ENCODE data around the gene TVP23A.
"Not testable (repeated sequence)": the region's sequence is repeated elsewhere in the genome, so short reads cannot be mapped to it uniquely, and the experiment has no call there.

The TVP23A gene

GRCh38 chr16:10835281-10835931 lies 16.8 kb upstream of the TVP23A start:
- no peak for DNase-seq (ENCODE audit: low read depth in 3 of 3)

GRCh38 chr16:10834766-10835165 lies 16.2 kb upstream of the TVP23A start:
- no peak for DNase-seq (ENCODE audit: low read depth in 3 of 3)

GRCh38 chr16:10834130-10834529 lies 15.5 kb upstream of the TVP23A start:
- no peak for DNase-seq (ENCODE audit: low read depth in 3 of 3)

- no peak for DNase-seq (ENCODE audit: low read depth in 3 of 3)
These were observed 14.7 kb upstream of the TVP23A start for GRCh38 chr16:10833271-10833670.

GRCh38 chr16:10831894-10832886 lies 13.6 kb upstream of the TVP23A start:
- no peak for DNase-seq (ENCODE audit: low read depth in 3 of 3)

GRCh38 chr16:10830240-10830639 lies 11.6 kb upstream of the TVP23A start:
- DNase-seq (ENCODE audit: low read depth in 3 of 3): not testable (repeated sequence)

- DNase-seq (ENCODE audit: low read depth in 3 of 3): not testable (repeated sequence)
These were observed 10.9 kb upstream of the TVP23A start for GRCh38 chr16:10829390-10830098.

- no peak for DNase-seq (ENCODE audit: low read depth in 3 of 3)
These were observed 10.3 kb upstream of the TVP23A start for GRCh38 chr16:10828851-10829366.

- DNase-seq (ENCODE audit: low read depth in 3 of 3): no peak
These were observed 9.2 kb upstream of the TVP23A start for GRCh38 chr16:10827691-10828341.

GRCh38 chr16:10824111-10824893 lies 5.7 kb upstream of the TVP23A start:
- no peak for DNase-seq (ENCODE audit: low read depth in 3 of 3)

GRCh38 chr16:10822702-10823101 lies 4.1 kb upstream of the TVP23A start:
- no peak for DNase-seq (ENCODE audit: low read depth in 3 of 3)

- no peak for DNase-seq (ENCODE audit: low read depth in 3 of 3)
These were observed 2.0 kb upstream of the TVP23A start for GRCh38 chr16:10820546-10820945.

GRCh38 chr16:10817514-10817913 lies 1.1 kb downstream of the TVP23A start:
- no peak for DNase-seq (ENCODE audit: low read depth in 3 of 3)

- DNase-seq (ENCODE audit: low read depth in 3 of 3): no peak
These were observed 5.5 kb downstream of the TVP23A start for GRCh38 chr16:10813099-10813455.

- DNase-seq (ENCODE audit: low read depth in 3 of 3): no peak
These were observed 6.1 kb downstream of the TVP23A start for GRCh38 chr16:10812312-10813098.

GRCh38 chr16:10809706-10810105 lies 8.9 kb downstream of the TVP23A start:
- no peak for DNase-seq (ENCODE audit: low read depth in 3 of 3)

GRCh38 chr16:10808850-10809249 lies 9.7 kb downstream of the TVP23A start:
- DNase-seq (ENCODE audit: low read depth in 3 of 3): no peak

GRCh38 chr16:10808218-10808617 lies 10.4 kb downstream of the TVP23A start:
- no peak for DNase-seq (ENCODE audit: low read depth in 3 of 3)

GRCh38 chr16:10806698-10807097 lies 11.9 kb downstream of the TVP23A start:
- DNase-seq (ENCODE audit: low read depth in 3 of 3): no peak

GRCh38 chr16:10805334-10805733 lies 13.3 kb downstream of the TVP23A start:
- no peak for DNase-seq (ENCODE audit: low read depth in 3 of 3)

All from stimulated activated CD4-positive, alpha-beta T cell treated with anti-CD3 and anti-CD28 coated beads, TNF-alpha, amount 100 ng/mL, for 24 hours (primary cell).